ENCODE results near the gene DMC1. TPM values are rescaled to one million over a fixed set of nuclear protein-coding genes. Genes with fewer than 3 reads are reported as not detected.

DMC1 gene
- total and polyA plus RNA-seq, 2 of the 4 experiments (the other 2 are of a cell fraction) = 0.18 to 0.38 TPM

- Histone ChIP-seq H2BK120ac (ENCODE audit: low read depth, low read length) (no peak overlapping the region), H3K27me3 (ENCODE audit: control insufficient read depth, insufficient read depth, low read length) (0 out of 2 replicates have a peak, but pooled peaks cover 2% of the 10 kb centered on the region), H4K91ac (ENCODE audit: insufficient read depth, low read depth, low read length) (no peak overlapping the region), H3K36me3 (ENCODE audit: control insufficient read depth, insufficient read depth, low read length) (no peaks in the 10 kb centered on the region), H4K8ac (ENCODE audit: low read depth in 2 of 2, low read length in 2 of 2) (no peak overlapping the region), H3K4me2 (ENCODE audit: low read depth, low read length) (no peak overlapping the region), H2AK9ac (replicated peaks; ENCODE audit: low read depth, low read length, poor library complexity) (no peak overlapping the region), H2BK20ac (ENCODE audit: low read depth, low read length) (no peak overlapping the region), H3K18ac (ENCODE audit: low read depth, low read length) (no peak overlapping the region), H3K9ac (ENCODE audit: low read depth, low read length) (no peak overlapping the region), H3K79me1 (ENCODE audit: low read depth in 1 of 2, low read length in 2 of 2) (peaks cover 0 to 7% of the 10 kb centered on the region in 2 experiments; a peak in 1 of 4 replicates), H3K4me1 (ENCODE audit: control insufficient read depth, insufficient read depth, low read length) (no peaks in the 10 kb centered on the region; the same call in 1 of the 2 replicates), H2AFZ (replicated peaks; ENCODE audit: low read length, poor library complexity) (no peak overlapping the region), H3K56ac (ENCODE audit: extremely low read depth, insufficient read depth, low read length) (no peak overlapping the region), H3K4me3 (ENCODE audit: insufficient read depth, low read depth, low read length) (no peak overlapping the region), H3K9me1 (ENCODE audit: insufficient read depth, low read length) (0 out of 2 replicates have a peak, but pooled peaks cover 3% of the 10 kb centered on the region), H2AK5ac (ENCODE audit: low read depth, low read length) (no peak overlapping the region), H4K5ac (ENCODE audit: low read depth, low read length) (no peak overlapping the region), H2BK5ac (ENCODE audit: low read depth, low read length, poor library complexity, severe bottlenecking) (no peak overlapping the region), H2BK15ac (ENCODE audit: low read depth, low read length) (no peak overlapping the region), H3K4ac (ENCODE audit: low read depth, low read length) (no peak overlapping the region), H3K23ac (ENCODE audit: low read depth, low read length) (no peak overlapping the region), H3K9me3 (ENCODE audit: control insufficient read depth, insufficient read depth, low read length) (no peaks in the 10 kb centered on the region), H4K20me1 (ENCODE audit: insufficient read depth, low read length) (no peaks in the 10 kb centered on the region), H3K27ac (ENCODE audit: insufficient read depth, low read length) (no peak overlapping the region), H3K14ac (replicated peaks; ENCODE audit: low read depth, low read length) (no peak overlapping the region)
- ChIA-PET POLR2A (ENCODE audit: unreplicated experiment) (no interaction called here), CTCF (interaction anchor here (0.6 kb wide), 1 partner anchor 261 kb away, joined by 3 read pairs; no protein-coding TSS in a partner anchor)
- in situ Hi-C loops (cut with MboI; ENCODE audit: low sequenced_read_pairs) = no loop called here
- no TSS peak for BruUV-seq (replicated peaks)
- DNase-seq (no peak), ATAC-seq (ENCODE audit: low read depth) (no peak)
- WGBS, 2 experiments (ENCODE audit: extremely low coverage in 2 of 2, insufficient read length in 1 of 2) = no CpG with 5 or more reads among the region's 7 CpGs
- dilution Hi-C loops (cut with HindIII; ENCODE audit: low sequenced_read_pairs, unreplicated experiment) = no loop called here
- intact Hi-C loops (cut with micrococcal nuclease) = no loop called here
- TF ChIP-seq CEBPB (IDR thresholded peaks at IDR 0.05; ENCODE audit: low read depth, low read length) (no peak), RFX5 (IDR thresholded peaks at IDR 0.05; ENCODE audit: low read depth, low read length) (no peak), BHLHE40 (IDR thresholded peaks at IDR 0.05; ENCODE audit: low read depth, low read length) (no peak), MAZ (IDR thresholded peaks at IDR 0.05; ENCODE audit: borderline replicate concordance, low read depth, low read length) (no peak), POLR2A (IDR thresholded peaks at IDR 0.05; ENCODE audit: low read depth, low read length) (no peak), ELK1 (IDR thresholded peaks at IDR 0.05; ENCODE audit: borderline replicate concordance, low read depth, low read length) (no peak), SMC3 (IDR thresholded peaks at IDR 0.05; ENCODE audit: low read depth, low read length) (no peak), CTCF (conservative IDR thresholded peaks at IDR 0.05; ENCODE audit: low read depth, low read length) (no peak), NFE2L2 (IDR thresholded peaks at IDR 0.05; ENCODE audit: low read depth, low read length) (no peak), CHD1 (IDR thresholded peaks at IDR 0.05; ENCODE audit: low read depth, low read length) (no peak)
- TF ChIP-seq, protein P1, sequence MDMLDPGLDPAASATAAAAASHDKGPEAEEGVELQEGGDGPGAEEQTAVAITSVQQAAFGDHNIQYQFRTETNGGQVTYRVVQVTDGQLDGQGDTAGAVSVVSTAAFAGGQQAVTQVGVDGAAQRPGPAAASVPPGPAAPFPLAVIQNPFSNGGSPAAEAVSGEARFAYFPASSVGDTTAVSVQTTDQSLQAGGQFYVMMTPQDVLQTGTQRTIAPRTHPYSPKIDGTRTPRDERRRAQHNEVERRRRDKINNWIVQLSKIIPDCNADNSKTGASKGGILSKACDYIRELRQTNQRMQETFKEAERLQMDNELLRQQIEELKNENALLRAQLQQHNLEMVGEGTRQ (IDR thresholded peaks at IDR 0.05; ENCODE audit: low read depth, low read length) = no peak
Measured at GRCh38 chr22:38567531-38568285, 2.3 kb downstream of the DMC1 start.
